GM21737 (cell line): Measurements from ENCODE around the gene PRCD.

ENCODE experiments used
- ATAC-seq: cut with Tn5 transposase; IDR thresholded peaks from one replicate; pipeline ENCODE4 v1.9.1; 2021; ENCODE audit warnings: mild to moderate bottlenecking, moderate library complexity; ENCODE audit not compliant: unreplicated experiment

PRCD gene

DNA sequence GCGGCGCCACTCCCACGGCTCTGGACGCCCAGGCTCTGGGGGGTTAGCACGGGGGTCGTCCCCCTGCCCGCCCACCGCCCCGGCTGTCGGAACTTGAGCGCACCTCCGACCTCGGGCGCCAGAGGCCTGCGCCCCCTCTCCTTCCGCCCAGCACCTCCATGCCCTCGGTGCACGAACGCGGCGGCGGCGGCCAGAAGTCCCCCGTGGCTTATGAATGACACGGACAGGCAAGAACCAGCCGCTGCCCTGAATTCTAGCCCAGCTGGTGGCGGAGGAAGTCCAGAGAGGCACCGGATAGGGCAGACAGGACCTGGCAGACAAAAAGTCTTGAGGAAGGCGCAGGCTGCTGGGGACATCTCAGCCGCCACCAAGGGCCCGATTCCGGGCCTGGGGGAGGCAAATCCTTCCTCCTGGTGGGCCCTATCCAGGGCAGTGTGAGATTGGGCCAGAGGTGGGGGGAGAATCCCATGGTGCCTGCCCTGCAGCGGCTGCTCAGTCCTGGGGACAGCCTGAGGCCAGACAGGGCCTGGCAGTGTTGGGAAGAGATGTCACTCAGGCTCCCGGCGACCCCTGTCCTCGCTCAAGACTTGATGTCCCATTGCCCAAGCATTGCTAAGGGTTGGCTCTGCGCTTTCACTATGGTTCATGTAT lies 1.4 kb upstream of the PRCD start:
- no peak for ATAC-seq

DNA sequence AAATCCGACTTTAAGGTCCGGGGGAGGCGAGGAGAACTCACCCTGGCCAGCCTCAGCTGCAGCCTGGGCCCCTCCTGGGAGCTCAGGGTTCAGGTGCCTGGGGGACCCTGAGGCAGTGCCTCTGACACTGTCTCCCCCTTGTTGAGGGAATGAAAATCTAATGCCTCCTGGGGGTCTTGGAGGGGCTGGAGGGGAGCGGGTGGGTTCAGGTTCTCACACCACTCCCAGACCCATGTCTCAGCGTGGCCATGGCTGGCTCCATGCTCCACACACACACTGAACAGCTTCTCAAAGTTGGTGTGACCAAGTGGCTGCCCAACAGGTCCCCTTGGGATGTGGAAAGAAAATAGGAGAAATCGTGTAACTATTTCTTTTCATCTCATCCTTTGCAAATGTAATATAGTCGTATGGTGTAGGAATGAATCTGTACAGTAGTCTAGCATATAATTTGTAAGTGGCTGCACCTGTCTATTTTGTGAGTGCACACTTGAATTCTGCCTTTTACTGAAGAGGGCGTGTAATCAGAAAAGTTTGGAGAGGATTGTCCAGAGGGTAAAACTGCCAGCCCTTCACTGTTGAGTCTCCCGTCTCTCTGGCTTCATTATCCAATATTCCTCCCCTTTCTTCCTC lies 788 bp upstream of the PRCD start:
- ATAC-seq, result no peak

- ATAC-seq, result no peak
These were observed 797 bp downstream of the PRCD start for GRCh38 chr17:76540381-76541300.

DNA sequence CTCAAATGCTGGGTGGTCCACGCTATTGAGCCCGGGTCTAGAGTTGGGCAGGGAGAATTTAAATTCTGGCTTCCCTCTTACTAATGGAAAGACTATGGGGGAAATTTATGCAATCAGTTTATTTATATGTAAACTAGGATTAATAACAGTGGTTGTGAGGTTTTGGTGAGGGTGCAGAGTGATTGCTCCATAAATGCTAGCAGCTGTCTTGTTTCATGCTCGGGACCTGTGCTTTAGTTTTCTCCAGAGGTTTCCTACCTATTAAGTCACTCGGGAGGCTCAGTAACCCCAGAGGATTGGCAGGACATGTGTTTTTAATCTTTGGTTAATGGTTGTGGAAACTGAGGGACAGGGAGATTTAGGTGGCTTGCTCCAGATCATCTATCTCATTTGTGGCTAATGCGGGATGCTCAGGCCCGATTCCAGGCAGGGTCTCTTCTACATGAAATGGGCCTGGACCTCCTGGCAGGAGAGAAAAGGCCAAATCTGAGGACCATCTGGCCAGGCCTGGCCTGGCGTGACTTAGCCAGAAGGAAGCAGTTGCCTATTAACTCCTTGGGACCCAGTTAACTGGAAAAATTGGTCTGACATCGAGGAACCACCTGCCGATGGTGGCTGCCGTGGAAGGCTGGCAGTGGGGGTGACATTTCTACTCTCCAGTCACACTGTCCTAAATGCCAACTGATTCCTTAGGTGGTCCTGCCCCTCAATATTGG lies 2.1 kb downstream of the PRCD start:
- ATAC-seq, result no peak

- ATAC-seq, result no peak
These were observed 2.7 kb downstream of the PRCD start for GRCh38 chr17:76542566-76542971.

GRCh38 chr17:76542984-76543383 lies 3.1 kb downstream of the PRCD start:
- ATAC-seq, result no peak

DNA sequence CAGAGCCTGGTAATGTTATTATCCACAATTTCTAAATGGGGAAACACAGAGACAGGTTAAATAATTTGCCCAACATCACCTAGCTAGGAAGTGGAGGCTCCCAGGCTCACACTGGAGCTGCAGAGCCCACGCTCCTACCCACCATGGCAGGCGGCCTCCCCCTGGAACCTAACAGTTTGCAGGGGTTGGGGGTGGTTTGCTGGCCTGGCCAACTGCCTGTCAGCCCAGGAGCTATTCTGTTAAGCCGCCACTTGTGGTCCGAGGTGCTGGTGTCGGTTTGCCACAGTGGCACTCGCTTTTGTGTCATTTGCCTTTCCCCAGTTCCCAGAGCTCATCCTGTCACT lies 3.6 kb downstream of the PRCD start:
- ATAC-seq, result no peak

DNA sequence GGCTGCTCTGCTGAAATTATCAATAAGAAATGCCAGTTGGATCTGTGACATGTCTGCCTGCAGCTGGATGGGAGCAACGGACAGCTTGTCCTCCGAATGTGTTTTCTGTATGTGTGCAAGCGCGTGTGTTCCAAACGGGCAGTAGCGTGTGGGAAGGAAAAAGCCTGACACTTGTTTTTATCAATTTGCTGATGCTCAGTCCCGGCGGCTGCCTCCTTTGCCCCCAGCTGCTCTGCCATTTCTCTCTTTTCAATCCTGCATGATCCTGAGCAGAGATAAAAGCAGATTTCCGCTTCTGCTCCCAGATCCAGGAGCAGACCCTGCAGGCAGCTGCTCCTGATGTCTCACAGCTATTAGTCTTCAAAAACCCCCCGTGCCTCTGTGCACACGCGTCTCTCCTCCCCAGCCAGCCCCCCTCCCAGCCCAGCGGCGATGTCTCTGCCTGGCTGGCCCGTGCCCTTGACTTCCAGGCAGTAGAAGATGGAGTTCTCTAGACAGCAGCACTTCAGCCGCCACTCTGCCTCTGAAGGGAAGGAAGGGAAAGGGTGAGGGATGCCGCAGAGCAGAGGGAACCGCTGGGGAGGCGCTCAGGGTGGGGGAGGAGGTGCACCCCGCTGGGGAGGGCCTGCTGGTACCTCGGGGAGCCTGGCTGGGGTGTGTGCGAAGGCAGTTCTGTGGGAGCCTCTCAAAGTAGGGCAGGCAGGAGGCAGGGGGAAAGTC lies 4.1 kb downstream of the PRCD start:
- ATAC-seq, result no peak

DNA sequence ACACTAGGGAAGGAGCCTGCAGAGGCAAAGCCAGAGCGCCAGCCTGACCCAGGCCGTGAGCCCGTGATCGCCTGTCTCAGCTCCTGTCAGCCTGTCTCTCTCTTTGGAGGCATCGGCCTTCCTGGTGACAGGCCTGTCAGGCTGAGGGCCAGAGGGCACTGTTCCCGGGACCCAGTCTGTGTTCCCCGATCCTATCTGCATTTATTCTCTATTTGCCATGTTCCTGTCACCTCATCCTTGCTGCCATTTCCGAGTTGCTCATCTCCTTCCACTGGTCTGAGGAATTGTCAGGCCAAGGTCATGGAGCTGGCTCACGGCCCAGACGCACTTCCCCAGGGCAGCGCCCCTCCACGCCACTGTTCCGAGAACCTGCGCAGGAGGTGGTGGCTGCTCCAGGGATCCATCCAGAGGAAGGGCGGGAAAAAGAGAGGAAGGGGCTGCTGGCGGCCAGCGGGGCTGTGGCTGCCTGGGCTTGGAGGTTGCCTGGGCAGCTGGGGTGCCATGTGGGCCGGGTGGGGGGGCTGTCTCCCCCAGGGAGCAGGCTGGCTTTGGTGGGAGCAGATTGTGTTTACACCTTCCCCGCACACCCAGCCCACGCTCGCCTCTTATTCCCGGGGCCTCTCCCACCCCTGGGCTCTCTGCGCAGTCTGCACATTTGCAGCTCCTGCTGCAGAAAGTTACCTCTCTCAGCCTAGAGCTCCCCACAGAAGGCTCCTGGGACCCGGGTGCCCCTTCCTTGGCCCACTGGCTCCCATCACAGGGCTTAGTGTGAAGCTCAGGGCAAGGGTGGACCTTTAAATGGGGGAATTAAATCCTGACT lies 4.9 kb downstream of the PRCD start:
- ATAC-seq, result no peak

DNA sequence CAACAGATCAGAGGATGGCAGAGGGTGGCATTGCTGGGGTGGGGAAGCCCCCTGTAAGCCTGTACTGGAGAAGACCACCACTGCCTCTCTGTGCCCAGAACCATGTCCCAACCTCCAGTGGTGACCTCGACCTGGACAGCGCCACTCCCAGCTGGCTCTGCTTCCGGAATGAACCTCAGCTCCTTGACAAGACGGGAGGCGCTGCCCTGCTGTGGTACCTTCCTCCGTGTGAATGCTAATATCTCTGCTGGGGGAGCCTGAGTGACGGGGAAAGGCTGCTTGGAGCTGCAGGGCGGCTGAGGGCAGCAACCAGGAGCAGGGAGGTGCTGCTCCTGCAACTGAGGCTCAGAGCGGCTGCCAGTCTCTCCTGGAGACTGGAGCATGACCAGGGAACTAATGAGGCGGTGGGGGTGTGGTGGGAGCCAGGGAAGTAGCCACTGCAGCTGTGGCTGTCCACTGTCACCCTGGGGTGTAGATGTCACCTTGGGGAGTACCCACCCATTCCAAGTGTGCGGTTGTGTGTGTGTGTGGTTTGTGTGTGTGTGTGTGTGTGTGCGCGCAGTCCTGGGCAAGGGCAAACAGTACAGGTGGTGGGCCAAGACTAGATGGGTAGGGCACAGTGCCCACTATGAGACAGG lies 6.2 kb downstream of the PRCD start:
- ATAC-seq, result no peak

DNA sequence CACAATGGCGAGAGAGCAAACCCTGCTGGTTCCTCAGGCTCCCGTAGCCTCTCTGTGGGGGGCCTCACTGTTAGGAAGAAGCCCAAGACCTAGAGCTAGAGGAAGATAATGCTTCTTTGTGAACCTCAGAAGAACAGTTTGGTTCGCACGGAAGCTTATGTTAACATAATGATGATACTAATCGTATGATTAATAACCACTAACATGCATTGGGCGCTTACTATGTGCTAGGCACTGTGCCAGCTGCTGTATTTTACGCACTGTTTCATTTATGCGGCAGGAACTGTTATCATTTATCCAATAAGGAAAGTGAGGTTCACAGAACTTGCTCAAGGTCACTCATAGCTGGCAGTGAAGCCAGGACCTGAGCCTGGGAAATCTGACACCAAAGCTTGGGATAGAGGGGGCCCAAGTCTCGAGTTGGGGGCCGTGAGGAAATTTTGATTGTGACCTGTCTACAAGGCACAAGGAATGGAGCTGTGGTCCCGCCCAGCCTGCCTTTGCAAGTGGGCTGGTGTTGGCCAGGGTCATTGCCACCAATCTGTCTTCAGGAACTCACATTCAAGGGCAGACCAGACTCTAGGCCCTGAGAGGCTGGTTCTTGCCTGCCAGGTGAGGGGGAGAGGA lies 6.8 kb downstream of the PRCD start:
- ATAC-seq, result no peak

DNA sequence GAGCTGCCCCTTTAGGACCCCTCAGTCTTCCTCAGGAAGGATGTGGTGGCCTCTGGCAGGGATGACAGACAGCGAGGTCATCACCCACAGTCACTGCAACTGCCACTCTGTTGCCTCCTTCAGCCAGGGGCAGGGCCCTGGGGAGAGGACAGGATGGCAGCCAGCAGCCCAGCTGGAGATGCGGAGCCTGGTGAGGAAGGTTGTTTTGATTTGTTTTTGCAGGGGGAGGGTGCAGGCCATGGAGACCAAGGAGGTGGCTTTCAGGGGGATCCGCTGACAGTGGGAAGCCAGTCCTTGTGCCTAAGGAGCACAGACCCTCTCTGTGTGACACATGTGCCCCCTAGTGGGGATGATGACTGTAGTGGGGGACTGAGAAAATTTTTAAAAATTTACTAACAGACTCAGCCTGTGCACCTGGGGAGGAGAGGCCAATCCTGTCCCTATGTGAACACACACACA lies 7.4 kb downstream of the PRCD start:
- peak; percentile 51 for ATAC-seq

- ATAC-seq, result no peak
These were observed 7.9 kb downstream of the PRCD start for GRCh38 chr17:76547642-76548202.

DNA sequence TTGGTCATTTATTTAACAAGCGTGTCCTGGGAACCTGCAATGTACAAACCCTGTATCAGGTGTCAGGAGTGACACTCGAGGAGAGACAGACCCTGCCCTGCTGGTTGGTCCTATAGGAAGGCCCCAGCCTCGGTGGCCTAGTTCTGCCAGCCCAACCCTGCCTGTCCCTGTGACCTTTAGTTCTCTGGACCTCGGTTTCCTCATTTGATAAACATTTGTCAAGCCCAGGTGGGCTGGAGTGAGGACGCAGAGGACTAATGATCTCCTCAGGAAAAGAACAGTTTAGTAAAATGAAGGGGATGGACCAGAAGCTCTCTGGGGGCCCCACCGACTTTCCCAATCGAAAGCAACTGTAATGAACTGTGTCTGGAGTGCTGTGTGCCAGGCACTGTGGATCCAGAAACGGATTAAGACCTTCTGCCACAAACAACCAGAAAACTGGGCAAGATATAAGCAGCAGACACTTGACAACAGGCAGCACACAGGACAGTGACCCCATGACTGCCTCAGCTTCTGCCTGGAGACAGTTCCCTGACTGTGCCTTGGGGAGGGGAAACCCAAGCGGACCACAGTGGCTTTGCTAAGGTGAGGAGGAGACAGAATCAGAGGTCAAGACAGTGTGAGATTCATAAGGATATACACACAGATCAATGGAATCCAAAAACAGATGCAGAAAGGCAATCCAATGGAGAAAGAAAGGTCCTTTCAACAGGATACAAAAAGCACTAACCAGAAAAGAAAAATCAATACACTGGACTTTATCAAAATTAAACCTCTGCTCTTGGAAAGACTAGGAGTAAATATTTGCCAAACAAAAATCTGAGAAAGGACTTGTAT lies 8.8 kb downstream of the PRCD start:
- no peak for ATAC-seq

DNA sequence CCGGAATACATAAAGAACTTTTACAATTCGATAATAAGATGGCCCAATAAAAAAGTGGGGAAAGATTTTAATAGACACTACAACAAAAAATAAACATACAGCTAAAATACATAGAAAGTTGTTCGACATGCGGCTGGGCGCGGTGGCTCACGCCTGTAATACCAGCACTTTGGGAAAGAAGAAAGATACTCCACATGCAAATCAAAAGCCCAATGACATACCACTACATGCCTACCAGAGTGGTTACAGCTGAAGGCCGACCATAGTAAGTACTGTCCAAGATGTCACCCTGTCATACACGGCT lies 9.3 kb downstream of the PRCD start:
- ATAC-seq, result no peak

DNA sequence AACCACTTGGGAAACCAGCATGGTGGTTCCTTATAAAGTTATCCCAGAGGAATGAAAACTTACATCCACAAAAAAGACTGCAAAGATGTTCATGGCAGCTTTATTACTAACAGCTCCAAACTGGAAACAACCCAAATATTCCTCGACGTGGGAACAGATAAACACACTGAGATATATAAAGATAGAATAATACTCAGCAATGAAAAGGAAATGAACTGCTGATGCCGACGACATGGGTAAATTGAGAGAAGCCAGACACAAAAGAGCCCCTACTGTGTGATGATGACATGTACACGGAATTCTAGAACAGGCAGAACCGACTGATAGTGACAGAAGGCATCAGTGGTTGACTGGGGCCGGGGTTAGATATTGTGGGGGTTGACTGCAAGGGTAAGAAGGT lies 9.7 kb downstream of the PRCD start:
- ATAC-seq, result no peak

DNA sequence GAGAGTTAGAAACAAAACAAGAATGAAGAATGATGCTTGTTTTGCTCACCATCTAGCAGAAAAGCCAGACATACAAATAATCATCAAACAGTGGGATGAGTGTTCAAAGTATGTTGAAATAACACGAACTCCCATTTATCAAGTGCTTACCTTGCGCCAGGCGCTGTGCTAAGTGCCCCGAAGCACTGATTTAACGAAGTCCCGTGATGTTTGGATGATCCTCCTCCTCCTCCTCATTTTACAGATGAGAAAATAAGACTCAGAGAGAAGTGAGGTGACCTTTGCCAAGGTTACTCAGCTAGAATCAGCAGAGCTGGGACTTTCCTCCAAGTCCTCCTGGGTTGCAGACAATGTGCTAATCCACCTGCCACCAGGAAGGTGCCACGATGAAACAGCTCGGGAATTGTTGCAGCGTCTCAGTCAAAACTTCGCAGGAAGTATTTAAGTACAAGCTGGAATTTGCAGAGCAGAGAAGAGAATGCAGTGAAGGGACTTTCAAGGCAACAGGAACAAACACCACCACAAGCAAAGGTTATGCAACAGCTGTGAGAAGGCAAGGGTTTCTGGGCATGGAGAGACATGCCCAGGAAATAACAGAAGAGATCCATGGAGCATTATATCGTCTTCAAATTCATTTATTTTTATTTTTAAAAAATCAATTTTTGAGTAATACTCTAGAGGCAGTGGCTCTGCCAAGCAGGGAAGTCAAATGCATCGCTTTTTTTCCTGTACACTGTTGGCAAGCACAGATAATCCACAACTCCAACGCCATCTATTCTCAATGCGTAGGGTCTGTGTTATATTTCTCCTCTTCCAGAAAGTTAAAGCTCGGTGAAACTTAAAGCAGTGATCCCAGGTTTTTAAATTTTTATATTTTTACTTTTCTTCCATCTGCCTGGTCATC lies 11.1 kb downstream of the PRCD start:
- ATAC-seq, result no peak
